CD4-positive, alpha-beta T cell treated with Interleukin-1 beta for 1 hour (primary cell): ENCODE results near the gene RPRD1B.

Experiments
- DNase-seq, 2 donors: peaks; one replicate each; pipeline ENCODE4 v3.0.0-alpha.2; 2020 to 2022

RPRD1B gene

GRCh38 chr20:38138086-38138778, 104.7 kb downstream of the RPRD1B start:
- DNase-seq = no peak

GRCh38 chr20:38139156-38139912, 105.8 kb downstream of the RPRD1B start:
- DNase-seq = no peak

- no peak for DNase-seq
These were observed 106.6 kb downstream of the RPRD1B start for GRCh38 chr20:38139977-38140753.

GRCh38 chr20:38141204-38141888, 107.8 kb downstream of the RPRD1B start:
- DNase-seq = no peak
